IMR-90 (cell line): Measurements from ENCODE around the gene COX7C. TPM values are rescaled to one million over a fixed set of nuclear protein-coding genes. Genes with fewer than 3 reads are reported as not detected.

Experiments
- ATAC-seq: fragments of 200-7000 bp; cut with Tn5 transposase; 2 replicates; pipeline ENCODE4 v1.9.1; 2020; ENCODE audit warnings: low read depth, mild to moderate bottlenecking, moderate library complexity
- BruUV-seq: library from RNA; stranded (reverse); fragments of 400-500 nt; replicated peaks from 2 replicates; lab custom pipeline; 2021; lab: Mats Ljungman, UMichigan
- CTCF ChIA-PET: fragments of 300-600 bp; formaldehyde crosslinking; extraction: SDS; loops from one replicate; lab custom pipeline; 2021; ENCODE audit warnings: antibody characterized with exemption; lab: Yijun Ruan, JAX
- POLR2A ChIA-PET: fragments of 300-600 bp; sonication (Branson Sonifier 250); formaldehyde crosslinking; loops from one replicate; lab custom pipeline; 2022; ENCODE audit warnings: antibody characterized with exemption; ENCODE audit not compliant: unreplicated experiment; lab: Charles Lee
- DNase-seq: peaks from one replicate; pipeline ENCODE4 v3.0.0; 2013
- H2AFZ ChIP-seq: replicated peaks from 2 replicates; pipeline ENCODE3; 2013; ENCODE audit warnings: low read length, mild to moderate bottlenecking; ENCODE audit not compliant: poor library complexity
- H2AK5ac ChIP-seq: 2 replicates; pipeline ENCODE4 v1.6.1; 2013; ENCODE audit warnings: low read depth, low read length, inconsistent platforms
- H2AK9ac ChIP-seq: replicated peaks from 2 replicates; pipeline ENCODE3; 2013; ENCODE audit warnings: mild to moderate bottlenecking, low read depth, low read length, moderate library complexity; ENCODE audit not compliant: poor library complexity
- H2BK120ac ChIP-seq: 2 replicates; pipeline ENCODE4 v1.6.1; 2013; ENCODE audit warnings: low read depth, low read length, inconsistent platforms
- H2BK15ac ChIP-seq: 3 replicates; pipeline ENCODE4 v1.6.1; 2013; ENCODE audit warnings: low read depth, low read length, inconsistent platforms
- H2BK20ac ChIP-seq: 2 replicates; pipeline ENCODE4 v1.6.1; 2013; ENCODE audit warnings: low read depth, mild to moderate bottlenecking, inconsistent platforms, low read length, moderate library complexity
- H2BK5ac ChIP-seq: 2 replicates; pipeline ENCODE4 v1.6.1; 2013; ENCODE audit warnings: mild to moderate bottlenecking, low read depth, low read length, inconsistent platforms; ENCODE audit not compliant: poor library complexity, severe bottlenecking
- H3K14ac ChIP-seq: replicated peaks from 2 replicates; pipeline ENCODE4 v1.6.1; 2013; ENCODE audit warnings: low read depth, low read length, inconsistent platforms
- H3K18ac ChIP-seq: 2 replicates; pipeline ENCODE4 v1.6.1; 2013; ENCODE audit warnings: low read depth, low read length, control low read depth
- H3K23ac ChIP-seq: 2 replicates; pipeline ENCODE4 v1.6.1; 2013; ENCODE audit warnings: low read depth, low read length, inconsistent platforms
- H3K27ac ChIP-seq: 2 replicates; pipeline ENCODE4 v1.5.1; 2013; ENCODE audit warnings: mild to moderate bottlenecking, control low read depth, low read length; ENCODE audit not compliant: insufficient read depth
- H3K27me3 ChIP-seq: 2 replicates; pipeline ENCODE4 v1.6.1; 2013; ENCODE audit warnings: low read length; ENCODE audit not compliant: control insufficient read depth, insufficient read depth
- H3K36me3 ChIP-seq: 2 replicates; pipeline ENCODE4 v1.6.1; 2013; ENCODE audit warnings: low read length, mixed read lengths; ENCODE audit not compliant: control insufficient read depth, insufficient read depth
- H3K4ac ChIP-seq: 2 replicates; pipeline ENCODE4 v1.6.1; 2013; ENCODE audit warnings: low read depth, low read length, inconsistent platforms
- H3K4me1 ChIP-seq: 2 replicates; pipeline ENCODE4 v1.6.1; 2013; ENCODE audit warnings: low read length, mixed read lengths; ENCODE audit not compliant: control insufficient read depth, insufficient read depth
- H3K4me2 ChIP-seq: 2 replicates; pipeline ENCODE4 v1.6.1; 2013; ENCODE audit warnings: low read depth, mild to moderate bottlenecking, control low read depth, low read length, moderate library complexity
- H3K4me3 ChIP-seq: 2 replicates; pipeline ENCODE4 v1.5.1; 2013; ENCODE audit warnings: low read depth, mild to moderate bottlenecking, control low read depth, low read length, moderate library complexity; ENCODE audit not compliant: insufficient read depth
- H3K56ac ChIP-seq: 2 replicates; pipeline ENCODE4 v1.6.1; 2013; ENCODE audit warnings: low read length, inconsistent platforms; ENCODE audit not compliant: insufficient read depth; ENCODE audit errors: extremely low read depth
- H3K79me1 ChIP-seq, 2 experiments: 2 replicates each; pipeline ENCODE4 v1.6.1; 2013; ENCODE audit warnings: low read length in 2 of 2, inconsistent platforms in 1 of 2, low read depth in 1 of 2
- H3K9ac ChIP-seq: 2 replicates; pipeline ENCODE4 v1.6.1; 2013; ENCODE audit warnings: low read depth, low read length, control low read depth
- H3K9me1 ChIP-seq: 2 replicates; pipeline ENCODE4 v1.6.1; 2013; ENCODE audit warnings: low read length, inconsistent platforms; ENCODE audit not compliant: insufficient read depth
- H3K9me3 ChIP-seq: 2 replicates; pipeline ENCODE4 v1.6.1; 2013; ENCODE audit warnings: low read length; ENCODE audit not compliant: control insufficient read depth, insufficient read depth
- H4K20me1 ChIP-seq: 2 replicates; pipeline ENCODE4 v1.6.1; 2013; ENCODE audit warnings: low read length, inconsistent platforms; ENCODE audit not compliant: insufficient read depth
- H4K5ac ChIP-seq: 2 replicates; pipeline ENCODE4 v1.6.1; 2013; ENCODE audit warnings: mild to moderate bottlenecking, low read depth, low read length, control low read depth
- H4K8ac ChIP-seq, 2 experiments: 2 replicates each; pipeline ENCODE4 v1.6.1; 2013; ENCODE audit warnings: low read depth in 2 of 2, low read length in 2 of 2, control low read depth in 1 of 2, inconsistent platforms in 1 of 2
- H4K91ac ChIP-seq: 2 replicates; pipeline ENCODE4 v1.6.1; 2013; ENCODE audit warnings: low read depth, low read length, inconsistent platforms; ENCODE audit not compliant: insufficient read depth
- CTCF ChIP-seq: conservative IDR thresholded peaks from 2 replicates; pipeline ENCODE4 v1.5.1; 2012; ENCODE audit warnings: mild to moderate bottlenecking, low read depth, low read length, improper control_type of control experiment
- MAFK ChIP-seq: IDR thresholded peaks from 2 replicates; pipeline ENCODE4 v1.6.1; 2012; ENCODE audit warnings: low read depth, low read length, improper control_type of control experiment
- MXI1 ChIP-seq: IDR thresholded peaks from 2 replicates; pipeline ENCODE4 v1.6.1; 2012; ENCODE audit warnings: low read depth, mild to moderate bottlenecking, low read length, moderate library complexity, borderline replicate concordance
- WGBS, 2 experiments: methylation state at CpG; one replicate each; pipeline versions ENCODE4 v1.1.5 to v1.1.7; 2013; ENCODE audit warnings: missing lambda C conversion rate in 2 of 2; ENCODE audit not compliant: insufficient read length in 1 of 2; ENCODE audit errors: extremely low coverage in 2 of 2; 5-methylcytosine and 5-hydroxymethylcytosine counted together
- dilution Hi-C: fragments of 300-500 bp; cut with HindIII; formaldehyde crosslinking; loops from one replicate; pipeline ENCODE4 v1.14.3; 2018; ENCODE audit warnings: low sequenced_read_pairs; ENCODE audit not compliant: unreplicated experiment
- in situ Hi-C: fragments of 300-500 bp; cut with MboI; formaldehyde crosslinking; loops from 3 replicates; pipeline ENCODE4 v1.14.3; 2019; ENCODE audit warnings: low sequenced_read_pairs, inconsistent platforms, mixed read lengths
- intact Hi-C: fragments of 100-400 bp; cut with micrococcal nuclease; formaldehyde crosslinking; loops from 2 replicates; pipeline ENCODE4 v1.10.0; 2022
- polyA plus RNA-seq, 3 experiments: library from polyadenylated mRNA; depleted of rRNA; stranded (reverse); fragments of >200 nt; gene quantifications; 2 replicates each; pipeline ENCODE4 v1.2.3, GENCODE V29; 2012; ENCODE audit warnings: low replicate concordance in 1 of 3
- total RNA-seq: library from RNA; depleted of rRNA; stranded (reverse); fragments of >200 nt; gene quantifications from 2 replicates; pipeline ENCODE4 v1.2.3, GENCODE V29; 2012

COX7C gene
- total and polyA plus RNA-seq, 2 of the 4 experiments (the other 2 are of a cell fraction): 91.4 to 564 TPM

DNA sequence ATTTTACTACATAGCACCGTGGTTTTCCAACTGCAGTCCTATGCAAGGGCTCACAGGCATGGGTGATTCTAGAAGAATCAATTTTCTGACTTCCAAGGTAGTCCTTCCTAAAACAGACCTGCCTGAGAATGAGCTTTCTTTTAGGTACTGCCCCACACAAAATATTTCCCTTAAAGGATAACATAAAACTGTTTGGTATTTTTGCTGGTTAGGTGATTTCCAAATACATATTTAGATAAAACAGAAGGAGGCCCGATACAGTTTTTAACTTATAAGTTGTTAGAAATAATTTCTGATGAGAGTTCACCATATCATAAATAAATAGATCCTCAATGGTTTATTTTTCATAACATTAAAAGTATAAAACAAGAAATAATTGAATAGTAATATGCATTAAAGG is 46.4 kb downstream of the COX7C start:
- no peak for TF ChIP-seq MXI1
- no peak for TF ChIP-seq MAFK
- no peak for TF ChIP-seq CTCF
- CTCF ChIA-PET: no interaction called here
- H2BK15ac ChIP-seq: no peak overlapping the region
- POLR2A ChIA-PET: no interaction called here
- no CpG with 5 or more reads among the region's 2 CpGs for WGBS, 2 experiments
- in situ Hi-C loops: no loop called here
- no TSS peak for BruUV-seq
- DNase-seq (no peak), ATAC-seq (no peak)
- intact Hi-C loops: no loop called here
- H2AK5ac ChIP-seq: no peak overlapping the region
- H3K18ac ChIP-seq: no peak overlapping the region
- H3K4me1 ChIP-seq: no peaks in the 10 kb centered on the region
- H4K20me1 ChIP-seq: no peaks in the 10 kb centered on the region
- no peak overlapping the region for H3K27ac ChIP-seq
- H3K23ac ChIP-seq: no peak overlapping the region
- no peaks in the 10 kb centered on the region for H3K79me1 ChIP-seq
- H3K9me1 ChIP-seq: no peaks in the 10 kb centered on the region
- H2BK5ac ChIP-seq: no peak overlapping the region
- H4K8ac ChIP-seq: no peak overlapping the region
- H3K4ac ChIP-seq: no peak overlapping the region
- H2BK20ac ChIP-seq: no peak overlapping the region
- H4K5ac ChIP-seq: no peak overlapping the region
- H3K36me3 ChIP-seq: no peaks in the 10 kb centered on the region
- no peak overlapping the region for H2AFZ ChIP-seq
- no peak overlapping the region for H3K56ac ChIP-seq
- no peak overlapping the region for H2AK9ac ChIP-seq
- H4K91ac ChIP-seq: no peak overlapping the region
- no peaks in the 10 kb centered on the region for H3K9me3 ChIP-seq
- no peaks in the 10 kb centered on the region for H3K27me3 ChIP-seq
- dilution Hi-C loops: no loop called here
- no peak overlapping the region for H2BK120ac ChIP-seq
- H3K14ac ChIP-seq: no peak overlapping the region
- H3K9ac ChIP-seq: no peak overlapping the region
- no peak overlapping the region for H3K4me3 ChIP-seq
- no peak overlapping the region for H3K4me2 ChIP-seq
